Testis (tissue), 3 donors: ENCODE data around the gene SDC1. TPM values are rescaled to one million over a fixed set of nuclear protein-coding genes. Genes with fewer than 3 reads are reported as not detected.
A peak's percentile ranks its signal among the peaks of the same experiment; 100 is the strongest.

ENCODE experiments used
- DNase-seq: peaks from one replicate; pipeline ENCODE4 v3.0.0-alpha.2; 2019
- H3K27ac ChIP-seq, 2 donors: fragments of 200-600 bp; sonication (generic); one replicate each; pipeline ENCODE4 v1.5.1; 2019
- H3K27me3 ChIP-seq: fragments of 200-600 bp; sonication (generic); one replicate; pipeline ENCODE4 v1.5.1; 2019
- H3K36me3 ChIP-seq: fragments of 200-600 bp; sonication (generic); one replicate; pipeline ENCODE4 v1.5.1; 2017; ENCODE audit warnings: low read depth; ENCODE audit errors: missing control alignments
- H3K4me1 ChIP-seq: fragments of 200-600 bp; sonication (generic); one replicate; pipeline ENCODE4 v1.5.1; 2019
- H3K4me3 ChIP-seq, 2 donors: fragments of 200-600 bp; sonication (generic); one replicate each; pipeline ENCODE4 v1.5.1; 2017 to 2019
- H3K9me3 ChIP-seq: fragments of 200-600 bp; sonication (generic); one replicate; pipeline ENCODE4 v1.5.1; 2017
- CTCF ChIP-seq, 3 experiments: fragments of 450-650 bp in 2 of 3; fragments of 200-600 bp in 1 of 3; sonication (generic) in 1 of 3; IDR thresholded peaks; one replicate each; pipeline ENCODE4 v1.5.1; 2016 to 2019; ENCODE audit warnings: antibody characterized with exemption in 3 of 3, mild to moderate bottlenecking in 2 of 3, moderate library complexity in 1 of 3
- POLR2A ChIP-seq: fragments of 450-650 bp; IDR thresholded peaks from one replicate; pipeline ENCODE4 v1.6.1; 2017; ENCODE audit warnings: antibody characterized with exemption, mild to moderate bottlenecking, moderate library complexity
- WGBS, 2 donors: methylation state at CpG; one replicate each; pipeline ENCODE4 v1.1.5; 2018; 5-methylcytosine and 5-hydroxymethylcytosine counted together
- intact Hi-C: fragments of 100-400 bp; cut with DNase I; formaldehyde crosslinking; loops from one replicate; pipeline ENCODE4 v1.15.1; 2023; ENCODE audit warnings: low total_unique reads
- polyA plus RNA-seq: library from polyadenylated mRNA; stranded (reverse); fragments of 350-450 nt; fragmentation: Illumina TruSeq; extraction: RNeasy Lipid Tissue Mini Kit (QIAGEN cat#74804); gene quantifications from one replicate; pipeline ENCODE4 v1.2.3, GENCODE V29; 2014; ENCODE audit warnings: low read depth, low replicate concordance; ENCODE audit not compliant: insufficient read depth
- total RNA-seq, 2 donors: library from RNA; depleted of rRNA; stranded (reverse); fragments of >200 nt; gene quantifications; one replicate each; pipeline ENCODE4 v1.2.3, GENCODE V29; 2016

Gene SDC1
- total and polyA plus RNA-seq, 3 donors from 2014 or later, result 8.7 to 11.9 (median 9.2) TPM

DNA sequence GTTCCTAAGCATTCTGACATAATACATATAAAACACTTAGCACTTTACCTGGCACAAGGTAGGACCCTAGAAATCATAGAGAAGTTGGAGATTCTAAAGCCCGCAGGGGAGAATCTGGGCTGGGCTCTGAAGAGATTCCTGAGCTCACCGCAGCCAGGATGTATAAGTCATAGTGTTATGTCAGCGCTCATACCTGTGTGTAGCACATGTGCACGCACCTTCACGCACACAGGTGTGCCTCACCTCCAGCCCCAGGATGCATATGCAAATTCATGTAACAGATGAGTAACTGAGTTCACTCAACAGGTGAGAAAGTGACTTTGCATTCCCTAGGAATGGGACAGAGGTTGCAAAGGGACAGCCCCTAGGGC lies 7.9 kb upstream of the SDC1 start:
- Histone ChIP-seq H3K27ac (no peak overlapping the region), H3K4me3 (no peak overlapping the region), H3K9me3 (no peaks in the 10 kb centered on the region), H3K27me3 (no peaks in the 10 kb centered on the region), H3K36me3 (no peaks in the 10 kb centered on the region), H3K4me1 (no peaks in the 10 kb centered on the region)
- DNase-seq, result no peak
- TF ChIP-seq CTCF (IDR thresholded peaks at IDR 0.05), result no peak
- no peak for TF ChIP-seq POLR2A
- WGBS, 2 donors, result 96 to 97% methylated on average over 5 of the region's 5 CpGs
- intact Hi-C loops, result no loop called here

- Histone ChIP-seq H3K9me3 (no peaks in the 10 kb centered on the region), H3K27me3 (no peaks in the 10 kb centered on the region), H3K27ac (no peak overlapping the region), H3K4me3 (no peak overlapping the region), H3K4me1 (no peaks in the 10 kb centered on the region), H3K36me3 (no peaks in the 10 kb centered on the region)
- intact Hi-C loops, result no loop called here
- 86% methylated on average over 5 to 6 of the region's 6 CpGs for WGBS, 2 donors
- TF ChIP-seq POLR2A (no peak), CTCF (IDR thresholded peaks at IDR 0.05) (no peak)
- DNase-seq, result peak; percentile 6
Measured at GRCh38 chr2:20231598-20232026, 6.7 kb upstream of the SDC1 start.

DNA sequence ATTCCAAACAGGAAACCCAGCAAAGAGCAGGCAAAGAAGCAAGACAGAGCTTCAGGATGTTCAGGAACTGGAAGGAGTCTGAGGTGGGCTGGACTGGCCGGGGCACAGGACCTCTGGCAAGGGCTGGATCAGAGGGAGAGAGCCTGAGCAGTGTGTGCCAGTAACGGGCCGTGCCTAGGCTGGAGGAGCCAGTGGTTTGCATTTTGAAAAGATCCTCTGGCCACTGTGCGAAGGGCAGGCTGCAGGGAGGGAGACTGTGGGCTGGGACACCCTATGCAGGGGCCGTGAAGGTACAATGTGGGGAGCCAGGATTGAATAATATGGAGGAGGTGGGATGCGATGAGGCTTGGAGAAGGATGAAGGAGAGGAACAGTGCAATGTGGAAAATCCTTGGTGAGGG lies 6.2 kb upstream of the SDC1 start:
- no peaks in the 10 kb centered on the region for H3K9me3 ChIP-seq
- no peaks in the 10 kb centered on the region for H3K27me3 ChIP-seq
- no peak for TF ChIP-seq POLR2A
- TF ChIP-seq CTCF (IDR thresholded peaks at IDR 0.05), result no peak
- H3K4me1 ChIP-seq, result no peaks in the 10 kb centered on the region
- no peaks in the 10 kb centered on the region for H3K36me3 ChIP-seq
- H3K4me3 ChIP-seq, result no peak overlapping the region
- intact Hi-C loops, result no loop called here
- 80 to 90% methylated on average over 6 of the region's 6 CpGs for WGBS, 2 donors
- no peak overlapping the region for H3K27ac ChIP-seq
- DNase-seq, result no peak

GRCh38 chr2:20230114-20230425 lies 5.1 kb upstream of the SDC1 start:
- Histone ChIP-seq H3K4me3 (no peak overlapping the region), H3K27ac (no peak overlapping the region), H3K36me3 (no peaks in the 10 kb centered on the region), H3K27me3 (no peaks in the 10 kb centered on the region), H3K4me1 (peaks cover 4% of the 10 kb centered on the region), H3K9me3 (no peaks in the 10 kb centered on the region)
- 87 to 88% methylated on average over 4 of the region's 4 CpGs for whole genome bisulfite sequencing, 2 donors
- intact Hi-C loops, result no loop called here
- TF ChIP-seq POLR2A, result no peak
- TF ChIP-seq CTCF (IDR thresholded peaks at IDR 0.05), result no peak
- peak; percentile 6 for DNase-seq

GRCh38 chr2:20229322-20230113 lies 4.6 kb upstream of the SDC1 start:
- Histone ChIP-seq H3K4me3 (no peak overlapping the region), H3K27ac (no peak overlapping the region), H3K4me1 (peaks cover 4% of the 10 kb centered on the region), H3K36me3 (no peaks in the 10 kb centered on the region), H3K27me3 (no peaks in the 10 kb centered on the region), H3K9me3 (no peaks in the 10 kb centered on the region)
- no peak for TF ChIP-seq CTCF (IDR thresholded peaks at IDR 0.05)
- TF ChIP-seq POLR2A, result no peak
- intact Hi-C loops, result loop anchor here (10.0 kb wide), 1 partner anchor 95 kb away; no protein-coding TSS in a partner anchor
- WGBS, 2 donors, result 89 to 94% methylated on average over 8 of the region's 8 CpGs
- DNase-seq, result peak; percentile 11
